ENCODE data around the gene IL23R. TPM values are rescaled to one million over a fixed set of nuclear protein-coding genes. Genes with fewer than 3 reads are reported as not detected.

The IL23R gene
- total RNA-seq, 1 experiment from 2014 or later = not detected

DNA sequence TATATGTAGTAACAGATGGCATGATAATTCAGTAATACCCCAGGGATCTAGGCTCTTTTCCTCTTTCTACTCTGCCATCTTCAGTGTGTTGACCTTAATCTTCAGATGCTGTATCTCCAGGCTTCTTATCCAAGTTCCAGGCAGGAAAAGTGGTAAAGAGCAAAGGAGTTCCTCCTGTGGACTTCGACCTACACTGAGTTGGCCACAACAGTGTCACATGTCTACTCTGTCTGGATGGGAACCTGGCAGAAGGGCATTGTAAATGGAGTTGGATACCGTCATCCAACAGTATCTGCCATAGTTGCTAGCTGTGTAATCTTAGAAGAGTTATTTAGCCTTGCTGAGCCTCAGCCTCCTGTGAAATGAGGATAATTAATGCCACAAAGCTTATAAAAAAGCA is 21.9 kb downstream of the IL23R start:
- no peak for ATAC-seq
- no peaks in the 10 kb centered on the region for H3K79me2 ChIP-seq (ENCODE audit: insufficient read depth, low read length)
- no peak overlapping the region for H3K9ac ChIP-seq (ENCODE audit: low read length)
- H3K4me3 ChIP-seq (replicated peaks in 1 of 2; ENCODE audit: low read depth in 1 of 2, low read length in 2 of 2) = no peak overlapping the region
- CTCF ChIA-PET = no interaction called here
- no TSS peak for BruUV-seq (replicated peaks)
- no peaks in the 10 kb centered on the region for H3K9me3 ChIP-seq (ENCODE audit: control insufficient read depth in 1 of 2, insufficient read depth in 1 of 2, low read depth in 1 of 2, low read length in 2 of 2)
- no peaks in the 10 kb centered on the region for H4K20me1 ChIP-seq (ENCODE audit: insufficient read depth)
- H2AFZ ChIP-seq (ENCODE audit: low read depth, low read length, poor library complexity, severe bottlenecking) = no peak overlapping the region
- H3K4me1 ChIP-seq (ENCODE audit: control insufficient read depth in 1 of 2, insufficient read depth in 2 of 2, low read length in 2 of 2) = no peaks in the 10 kb centered on the region
- H3K36me3 ChIP-seq (ENCODE audit: control insufficient read depth in 1 of 2, insufficient read depth in 2 of 2, low read length in 2 of 2) = no peaks in the 10 kb centered on the region
- POLR2A ChIA-PET = no interaction called here
- no peak for DNase-seq (ENCODE audit: low read depth, low spot score)
- H3K9me2 ChIP-seq (ENCODE audit: insufficient read depth) = 0 out of 2 replicates have a peak, but pooled peaks cover 2% of the 10 kb centered on the region
- intact Hi-C loops (cut with micrococcal nuclease) = no loop called here
- RAD21 ChIA-PET (ENCODE audit: low non-redundant PET in 1 of 2, low total read pairs in 2 of 2, uncharacterized antibody in 2 of 2, unreplicated experiment in 2 of 2) = no interaction called here
- no peak overlapping the region for H3K4me2 ChIP-seq (ENCODE audit: low read length)
- TF ChIP-seq, protein P1, sequence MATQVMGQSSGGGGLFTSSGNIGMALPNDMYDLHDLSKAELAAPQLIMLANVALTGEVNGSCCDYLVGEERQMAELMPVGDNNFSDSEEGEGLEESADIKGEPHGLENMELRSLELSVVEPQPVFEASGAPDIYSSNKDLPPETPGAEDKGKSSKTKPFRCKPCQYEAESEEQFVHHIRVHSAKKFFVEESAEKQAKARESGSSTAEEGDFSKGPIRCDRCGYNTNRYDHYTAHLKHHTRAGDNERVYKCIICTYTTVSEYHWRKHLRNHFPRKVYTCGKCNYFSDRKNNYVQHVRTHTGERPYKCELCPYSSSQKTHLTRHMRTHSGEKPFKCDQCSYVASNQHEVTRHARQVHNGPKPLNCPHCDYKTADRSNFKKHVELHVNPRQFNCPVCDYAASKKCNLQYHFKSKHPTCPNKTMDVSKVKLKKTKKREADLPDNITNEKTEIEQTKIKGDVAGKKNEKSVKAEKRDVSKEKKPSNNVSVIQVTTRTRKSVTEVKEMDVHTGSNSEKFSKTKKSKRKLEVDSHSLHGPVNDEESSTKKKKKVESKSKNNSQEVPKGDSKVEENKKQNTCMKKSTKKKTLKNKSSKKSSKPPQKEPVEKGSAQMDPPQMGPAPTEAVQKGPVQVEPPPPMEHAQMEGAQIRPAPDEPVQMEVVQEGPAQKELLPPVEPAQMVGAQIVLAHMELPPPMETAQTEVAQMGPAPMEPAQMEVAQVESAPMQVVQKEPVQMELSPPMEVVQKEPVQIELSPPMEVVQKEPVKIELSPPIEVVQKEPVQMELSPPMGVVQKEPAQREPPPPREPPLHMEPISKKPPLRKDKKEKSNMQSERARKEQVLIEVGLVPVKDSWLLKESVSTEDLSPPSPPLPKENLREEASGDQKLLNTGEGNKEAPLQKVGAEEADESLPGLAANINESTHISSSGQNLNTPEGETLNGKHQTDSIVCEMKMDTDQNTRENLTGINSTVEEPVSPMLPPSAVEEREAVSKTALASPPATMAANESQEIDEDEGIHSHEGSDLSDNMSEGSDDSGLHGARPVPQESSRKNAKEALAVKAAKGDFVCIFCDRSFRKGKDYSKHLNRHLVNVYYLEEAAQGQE (IDR thresholded peaks at IDR 0.05; ENCODE audit: low read depth) = no peak
- TF ChIP-seq, protein P2, sequence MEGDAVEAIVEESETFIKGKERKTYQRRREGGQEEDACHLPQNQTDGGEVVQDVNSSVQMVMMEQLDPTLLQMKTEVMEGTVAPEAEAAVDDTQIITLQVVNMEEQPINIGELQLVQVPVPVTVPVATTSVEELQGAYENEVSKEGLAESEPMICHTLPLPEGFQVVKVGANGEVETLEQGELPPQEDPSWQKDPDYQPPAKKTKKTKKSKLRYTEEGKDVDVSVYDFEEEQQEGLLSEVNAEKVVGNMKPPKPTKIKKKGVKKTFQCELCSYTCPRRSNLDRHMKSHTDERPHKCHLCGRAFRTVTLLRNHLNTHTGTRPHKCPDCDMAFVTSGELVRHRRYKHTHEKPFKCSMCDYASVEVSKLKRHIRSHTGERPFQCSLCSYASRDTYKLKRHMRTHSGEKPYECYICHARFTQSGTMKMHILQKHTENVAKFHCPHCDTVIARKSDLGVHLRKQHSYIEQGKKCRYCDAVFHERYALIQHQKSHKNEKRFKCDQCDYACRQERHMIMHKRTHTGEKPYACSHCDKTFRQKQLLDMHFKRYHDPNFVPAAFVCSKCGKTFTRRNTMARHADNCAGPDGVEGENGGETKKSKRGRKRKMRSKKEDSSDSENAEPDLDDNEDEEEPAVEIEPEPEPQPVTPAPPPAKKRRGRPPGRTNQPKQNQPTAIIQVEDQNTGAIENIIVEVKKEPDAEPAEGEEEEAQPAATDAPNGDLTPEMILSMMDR (IDR thresholded peaks at IDR 0.05 in 2 of 3, conservative IDR thresholded peaks at IDR 0.05 in 1 of 3; ENCODE audit: borderline replicate concordance in 1 of 3, insufficient read depth in 1 of 3, low read depth in 2 of 3, low read length in 2 of 3) = no peak
- no peak for TF ChIP-seq RAD21 (IDR thresholded peaks at IDR 0.05; ENCODE audit: low read depth)
- TF ChIP-seq POLR2A (IDR thresholded peaks at IDR 0.05; ENCODE audit: borderline replicate concordance, extremely low read depth, insufficient read depth, insufficient read length) = no peak
- TF ChIP-seq CEBPB (IDR thresholded peaks at IDR 0.05; ENCODE audit: low read depth) = no peak
- no peak for TF ChIP-seq CBX3 (IDR thresholded peaks at IDR 0.05; ENCODE audit: low read depth)
- TF ChIP-seq SIN3A (IDR thresholded peaks at IDR 0.05; ENCODE audit: low read depth) = no peak
- no peak for TF ChIP-seq EZH2 (IDR thresholded peaks at IDR 0.05)
- TF ChIP-seq, protein P3, sequence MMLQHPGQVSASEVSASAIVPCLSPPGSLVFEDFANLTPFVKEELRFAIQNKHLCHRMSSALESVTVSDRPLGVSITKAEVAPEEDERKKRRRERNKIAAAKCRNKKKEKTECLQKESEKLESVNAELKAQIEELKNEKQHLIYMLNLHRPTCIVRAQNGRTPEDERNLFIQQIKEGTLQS (IDR thresholded peaks at IDR 0.05) = no peak
- no peak for TF ChIP-seq SRF (IDR thresholded peaks at IDR 0.05; ENCODE audit: low read depth)
- no peak for TF ChIP-seq FOSL1 (IDR thresholded peaks at IDR 0.05; ENCODE audit: low read depth)
- TF ChIP-seq, protein P4, sequence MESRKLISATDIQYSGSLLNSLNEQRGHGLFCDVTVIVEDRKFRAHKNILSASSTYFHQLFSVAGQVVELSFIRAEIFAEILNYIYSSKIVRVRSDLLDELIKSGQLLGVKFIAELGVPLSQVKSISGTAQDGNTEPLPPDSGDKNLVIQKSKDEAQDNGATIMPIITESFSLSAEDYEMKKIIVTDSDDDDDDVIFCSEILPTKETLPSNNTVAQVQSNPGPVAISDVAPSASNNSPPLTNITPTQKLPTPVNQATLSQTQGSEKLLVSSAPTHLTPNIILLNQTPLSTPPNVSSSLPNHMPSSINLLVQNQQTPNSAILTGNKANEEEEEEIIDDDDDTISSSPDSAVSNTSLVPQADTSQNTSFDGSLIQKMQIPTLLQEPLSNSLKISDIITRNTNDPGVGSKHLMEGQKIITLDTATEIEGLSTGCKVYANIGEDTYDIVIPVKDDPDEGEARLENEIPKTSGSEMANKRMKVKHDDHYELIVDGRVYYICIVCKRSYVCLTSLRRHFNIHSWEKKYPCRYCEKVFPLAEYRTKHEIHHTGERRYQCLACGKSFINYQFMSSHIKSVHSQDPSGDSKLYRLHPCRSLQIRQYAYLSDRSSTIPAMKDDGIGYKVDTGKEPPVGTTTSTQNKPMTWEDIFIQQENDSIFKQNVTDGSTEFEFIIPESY (IDR thresholded peaks at IDR 0.05; ENCODE audit: extremely low read depth, insufficient replicate concordance, low read length) = no peak
- TF ChIP-seq YY1 (IDR thresholded peaks at IDR 0.05; ENCODE audit: extremely low read depth, insufficient replicate concordance, low read depth, low read length) = no peak
- TF ChIP-seq ZNF274 (IDR thresholded peaks at IDR 0.05; ENCODE audit: low read depth, low read length) = no peak
- TF ChIP-seq SP1 (IDR thresholded peaks at IDR 0.05; ENCODE audit: low read depth) = no peak
- no peak for TF ChIP-seq EZH2phosphoT487 (IDR thresholded peaks at IDR 0.05; ENCODE audit: borderline replicate concordance)
- no peak overlapping the region for H3K27ac ChIP-seq (ENCODE audit: low read depth, low read length)
- H3K27me3 ChIP-seq (ENCODE audit: insufficient read depth, low read length) = no peaks in the 10 kb centered on the region

All from HCT116 (cell line).